OCI-LY7 (cell line): Measurements from ENCODE around the gene ARHGAP26. TPM values are rescaled to one million over a fixed set of nuclear protein-coding genes. Genes with fewer than 3 reads are reported as not detected.

ENCODE experiments used
- BruUV-seq: library from RNA; stranded (reverse); fragments of 400-500 nt; replicated peaks from 2 replicates; lab custom pipeline; 2021; lab: Mats Ljungman, UMichigan
- CTCF ChIA-PET: fragments of 300-600 bp; sonication (Branson Sonifier 250); formaldehyde crosslinking; loops from one replicate; lab custom pipeline; 2022; ENCODE audit warnings: antibody characterized with exemption; ENCODE audit not compliant: unreplicated experiment; lab: Charles Lee
- POLR2A ChIA-PET: fragments of 300-600 bp; sonication (Branson Sonifier 250); formaldehyde crosslinking; loops from one replicate; lab custom pipeline; 2022; ENCODE audit warnings: antibody characterized with exemption; lab: Charles Lee
- DNase-seq: peaks from one replicate; pipeline ENCODE4 v3.0.0-alpha.2; 2015; ENCODE audit warnings: low spot score
- H2AFZ ChIP-seq: fragments of 200-600 bp; sonication (generic), shearing (Covaris generic); 2 replicates; pipeline ENCODE4 v1.6.1; 2014; ENCODE audit warnings: mild to moderate bottlenecking, antibody characterized with exemption, low read length, moderate library complexity
- H3K27ac ChIP-seq: fragments of 200-600 bp; sonication (generic); 2 replicates; pipeline ENCODE4 v1.5.1; 2014; ENCODE audit warnings: mixed run types, low read depth, mild to moderate bottlenecking, moderate library complexity, low read length, inconsistent platforms; ENCODE audit not compliant: poor library complexity, severe bottlenecking
- H3K36me3 ChIP-seq: fragments of 200-600 bp; sonication (generic); 2 replicates; pipeline ENCODE4 v1.6.1; 2014; ENCODE audit warnings: mild to moderate bottlenecking, antibody characterized with exemption, low read length, moderate library complexity, mixed read lengths; ENCODE audit not compliant: insufficient read depth
- H3K4me1 ChIP-seq: fragments of 200-600 bp; sonication (generic); 2 replicates; pipeline ENCODE4 v1.5.1; 2014; ENCODE audit warnings: mild to moderate bottlenecking, low read length; ENCODE audit not compliant: insufficient read depth, poor library complexity, severe bottlenecking
- H3K4me2 ChIP-seq: fragments of 200-600 bp; sonication (generic); 2 replicates; pipeline ENCODE4 v1.6.1; 2014; ENCODE audit warnings: mild to moderate bottlenecking, low read length
- H3K4me3 ChIP-seq: fragments of 200-600 bp; sonication (generic); 2 replicates; pipeline ENCODE4 v1.5.1; 2014; ENCODE audit warnings: mild to moderate bottlenecking, low read depth, low read length; ENCODE audit not compliant: poor library complexity, severe bottlenecking
- H3K79me2 ChIP-seq: fragments of 200-600 bp; sonication (generic); 2 replicates; pipeline ENCODE4 v1.6.1; 2016; ENCODE audit warnings: low read depth, mild to moderate bottlenecking, low read length, moderate library complexity, mixed read lengths; ENCODE audit not compliant: insufficient read depth
- H3K9me2 ChIP-seq: fragments of 200-600 bp; sonication (generic); 2 replicates; pipeline ENCODE4 v1.6.1; 2016; ENCODE audit warnings: mild to moderate bottlenecking, low read length, mixed read lengths; ENCODE audit not compliant: insufficient read depth
- H3K9me3 ChIP-seq: fragments of 200-600 bp; sonication (generic); 2 replicates; pipeline ENCODE4 v1.6.1; 2014; ENCODE audit warnings: mild to moderate bottlenecking, mixed run types, low read length, mixed read lengths
- H4K20me1 ChIP-seq: fragments of 200-600 bp; sonication (generic); 2 replicates; pipeline ENCODE4 v1.6.1; 2014; ENCODE audit warnings: mild to moderate bottlenecking, antibody characterized with exemption, low read length, moderate library complexity, mixed read lengths; ENCODE audit not compliant: insufficient read depth
- CTCF ChIP-seq: fragments of 200-600 bp; sonication (generic); conservative IDR thresholded peaks from 2 replicates; pipeline ENCODE4 v1.5.1; 2014; ENCODE audit warnings: mild to moderate bottlenecking, antibody characterized with exemption, low read length, moderate library complexity, mixed read lengths
- EZH2phosphoT487 ChIP-seq: fragments of 200-600 bp; sonication (generic); IDR thresholded peaks from 2 replicates; pipeline ENCODE4 v1.6.1; 2018; ENCODE audit warnings: low read depth, borderline replicate concordance, mild to moderate bottlenecking, mixed run types, antibody characterized with exemption, low read length, moderate library complexity, mixed read lengths
- intact Hi-C: fragments of 100-400 bp; cut with micrococcal nuclease; formaldehyde crosslinking; loops from one replicate; pipeline ENCODE4 v1.10.0; 2022; ENCODE audit not compliant: unreplicated experiment
- total RNA-seq, 2 experiments: library from RNA; depleted of rRNA in 1 of 2; stranded (reverse); fragments of >200 nt in 1 of 2; shearing (Covaris generic) in 1 of 2; gene quantifications; 2 replicates each; pipeline ENCODE4 v1.2.3, GENCODE V29; 2014 to 2022

The ARHGAP26 gene
- total RNA-seq, 2 experiments from 2014 or later = 7.0 to 19.1 TPM

GRCh38 chr5:142911170-142911569 lies 141.0 kb downstream of the ARHGAP26 start:
- no peaks in the 10 kb centered on the region for H3K79me2 ChIP-seq
- H2AFZ ChIP-seq = no peak overlapping the region
- ChIA-PET POLR2A (no interaction called here), CTCF (no interaction called here)
- intact Hi-C loops = no loop called here
- H3K4me3 ChIP-seq = no peak overlapping the region
- TF ChIP-seq EZH2phosphoT487 = no peak
- TF ChIP-seq CTCF = no peak
- BruUV-seq = no TSS peak
- H3K4me1 ChIP-seq = peaks cover 6% of the 10 kb centered on the region
- no peak for DNase-seq
- H3K9me3 ChIP-seq = no peaks in the 10 kb centered on the region
- H3K27ac ChIP-seq = no peak overlapping the region
- no peaks in the 10 kb centered on the region for H3K36me3 ChIP-seq
- no peaks in the 10 kb centered on the region for H3K9me2 ChIP-seq
- no peaks in the 10 kb centered on the region for H4K20me1 ChIP-seq
- no peak overlapping the region for H3K4me2 ChIP-seq

- Histone ChIP-seq H3K9me2 (no peaks in the 10 kb centered on the region), H3K9me3 (no peaks in the 10 kb centered on the region), H3K4me1 (peaks cover 10% of the 10 kb centered on the region), H3K36me3 (no peaks in the 10 kb centered on the region), H3K79me2 (no peaks in the 10 kb centered on the region), H2AFZ (no peak overlapping the region), H3K4me3 (no peak overlapping the region), H3K4me2 (no peak overlapping the region), H4K20me1 (no peaks in the 10 kb centered on the region), H3K27ac (no peak overlapping the region)
- TF ChIP-seq EZH2phosphoT487 (no peak), CTCF (no peak)
- ChIA-PET POLR2A (no interaction called here), CTCF (no interaction called here)
- no TSS peak for BruUV-seq
- intact Hi-C loops = no loop called here
- no peak for DNase-seq
These were observed 141.6 kb downstream of the ARHGAP26 start for GRCh38 chr5:142911775-142912174.

- no TSS peak for BruUV-seq
These were observed 143.7 kb downstream of the ARHGAP26 start for GRCh38 chr5:142913728-142914338.

More at GRCh38 chr5:142913728-142914338, 143.7 kb downstream of the ARHGAP26 start:
- TF ChIP-seq CTCF (0 out of 2 replicates have a peak, but pooled peaks have one; percentile 27), EZH2phosphoT487 (no peak)
- H4K20me1 ChIP-seq = no peaks in the 10 kb centered on the region
- no peak overlapping the region for H3K27ac ChIP-seq
- intact Hi-C loops = no loop called here
- no peaks in the 10 kb centered on the region for H3K9me3 ChIP-seq
- DNase-seq = no peak
- H3K79me2 ChIP-seq = no peaks in the 10 kb centered on the region
- H3K4me2 ChIP-seq = no peak overlapping the region
- H2AFZ ChIP-seq = no peak overlapping the region
- no peaks in the 10 kb centered on the region for H3K9me2 ChIP-seq
- CTCF ChIA-PET = interaction anchor here (0.9 kb wide), 1 partner anchor 26 kb away, joined by 3 read pairs; no protein-coding TSS in a partner anchor
- POLR2A ChIA-PET = interaction anchor here (0.5 kb wide), 1 partner anchor 1025 kb away, joined by 5 read pairs; no protein-coding TSS in a partner anchor
- no peak overlapping the region for H3K4me3 ChIP-seq
- H3K4me1 ChIP-seq = peaks cover 10% of the 10 kb centered on the region
- no peaks in the 10 kb centered on the region for H3K36me3 ChIP-seq
